HG03025 (cell line): ENCODE data around the gene RAMAC.
"Not testable (repeated sequence)": the region's sequence is repeated elsewhere in the genome, so short reads cannot be mapped to it uniquely, and the experiment has no call there.

ENCODE experiments used
- ATAC-seq: cut with Tn5 transposase; IDR thresholded peaks from one replicate; pipeline ENCODE4 v1.9.1; 2021; ENCODE audit warnings: mild to moderate bottlenecking, moderate library complexity; ENCODE audit not compliant: unreplicated experiment, low FRiP score

The RAMAC gene

GRCh38 chr15:82966671-82967071 lies 19.3 kb upstream of the RAMAC start:
- ATAC-seq: peak; percentile 55

DNA sequence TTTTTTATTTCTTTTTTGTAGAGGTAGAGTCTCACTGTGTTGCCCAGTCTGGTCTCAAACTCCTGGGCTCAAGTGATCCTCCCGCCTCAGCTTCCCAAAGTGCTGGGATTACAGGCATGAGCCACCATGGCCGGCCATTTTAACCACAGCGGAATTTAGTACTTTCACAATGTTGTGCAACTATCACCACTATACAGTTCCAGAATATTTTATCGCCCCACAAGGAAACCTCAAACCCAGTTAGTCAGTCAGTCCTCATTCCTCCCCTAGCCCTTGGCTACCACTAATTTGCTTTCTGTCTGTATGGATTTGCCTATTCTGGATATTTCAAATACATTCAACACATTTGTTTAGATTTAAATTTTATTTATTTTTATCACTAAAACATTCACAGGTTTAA lies 17.9 kb upstream of the RAMAC start:
- ATAC-seq: no peak

- ATAC-seq: no peak
Observed at GRCh38 chr15:82969353-82969752, 16.7 kb upstream of the RAMAC start.

DNA sequence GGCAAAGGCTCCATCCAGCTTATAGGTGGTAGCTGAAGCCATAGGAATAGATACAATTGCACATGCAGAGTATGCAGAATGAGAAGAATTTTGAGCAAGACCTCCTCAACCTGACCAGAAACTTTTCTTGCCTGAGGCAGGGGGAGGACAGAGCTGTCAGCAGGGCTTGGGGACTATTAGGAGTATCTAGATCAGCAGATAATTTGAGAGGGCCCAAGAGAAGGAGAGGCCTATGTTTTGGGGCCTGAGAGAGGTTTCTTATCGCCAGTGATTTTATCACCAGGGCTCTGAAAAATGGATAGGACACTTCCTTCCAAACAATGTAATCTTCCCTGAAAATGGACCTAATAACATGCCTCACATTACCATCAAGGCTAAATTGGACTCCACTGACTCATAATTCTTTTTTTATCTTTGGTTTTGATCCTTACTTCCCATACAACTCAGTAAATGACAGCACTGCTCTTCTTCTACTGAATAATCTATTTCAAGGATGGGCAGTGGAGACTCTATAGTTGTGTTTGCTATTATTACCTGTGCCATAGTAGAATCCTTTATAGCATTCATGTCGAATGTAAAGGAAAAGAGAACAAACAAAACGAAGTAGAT lies 15.8 kb upstream of the RAMAC start:
- no peak for ATAC-seq

DNA sequence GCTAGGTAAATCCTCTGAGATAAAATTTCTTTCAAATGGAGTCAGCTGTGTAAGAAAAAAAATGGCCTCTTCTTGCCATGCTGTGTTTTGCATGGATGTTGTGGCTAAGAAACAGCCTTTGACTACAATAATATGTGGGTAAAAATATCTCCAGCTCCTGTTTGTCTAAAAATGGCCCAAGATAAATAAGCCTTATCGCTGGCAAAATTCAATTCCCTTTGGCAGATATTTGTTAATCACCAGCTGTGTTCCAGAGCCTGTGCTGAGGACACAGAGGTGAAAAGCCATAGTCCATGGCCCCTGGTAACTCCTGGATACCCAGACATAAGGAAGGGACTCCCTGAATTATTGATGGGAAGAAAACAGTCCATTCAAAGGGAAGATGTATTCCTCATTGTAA lies 15.3 kb upstream of the RAMAC start:
- ATAC-seq: no peak

- no peak for ATAC-seq
Observed at GRCh38 chr15:82971218-82971984, 14.6 kb upstream of the RAMAC start.

GRCh38 chr15:82972990-82973389 lies 13.0 kb upstream of the RAMAC start:
- no peak for ATAC-seq

DNA sequence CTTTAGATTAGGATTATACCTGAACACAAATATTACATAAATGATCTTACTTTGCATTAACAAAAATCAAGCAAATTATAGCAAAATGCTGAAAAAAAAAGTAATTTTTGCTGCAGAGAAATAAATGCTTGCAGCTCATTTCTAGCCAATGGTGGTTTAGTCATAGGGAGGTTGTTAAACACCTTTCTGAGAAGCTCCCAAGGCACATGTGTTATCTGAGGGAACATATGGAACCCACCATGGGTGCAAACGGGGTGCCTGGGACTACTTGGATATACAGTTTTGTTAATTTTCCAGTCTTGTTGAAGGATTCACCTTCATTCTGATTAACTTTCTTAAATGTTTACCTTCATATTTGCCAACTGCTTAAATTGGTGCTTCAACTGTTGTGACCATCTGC lies 8.9 kb upstream of the RAMAC start:
- no peak for ATAC-seq

DNA sequence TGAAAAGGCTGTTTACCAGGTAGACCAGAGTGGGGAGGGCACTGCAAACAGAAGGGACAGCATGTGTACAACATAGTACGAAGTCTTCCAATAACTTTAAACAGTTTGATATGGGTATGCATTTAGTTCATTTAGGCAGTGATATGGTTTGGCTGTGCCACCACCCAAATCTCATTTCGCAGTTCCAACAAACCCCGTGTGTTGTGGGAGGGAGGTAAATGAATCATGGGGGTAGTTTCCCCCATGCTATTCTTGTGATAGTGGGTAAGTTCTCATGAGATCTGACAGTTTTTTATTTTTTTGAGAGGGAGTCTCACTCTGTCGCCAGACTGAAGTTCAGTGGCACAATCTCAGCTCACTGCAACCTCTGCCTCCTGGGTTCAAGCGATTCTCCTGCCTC lies 7.6 kb upstream of the RAMAC start:
- ATAC-seq: no peak

DNA sequence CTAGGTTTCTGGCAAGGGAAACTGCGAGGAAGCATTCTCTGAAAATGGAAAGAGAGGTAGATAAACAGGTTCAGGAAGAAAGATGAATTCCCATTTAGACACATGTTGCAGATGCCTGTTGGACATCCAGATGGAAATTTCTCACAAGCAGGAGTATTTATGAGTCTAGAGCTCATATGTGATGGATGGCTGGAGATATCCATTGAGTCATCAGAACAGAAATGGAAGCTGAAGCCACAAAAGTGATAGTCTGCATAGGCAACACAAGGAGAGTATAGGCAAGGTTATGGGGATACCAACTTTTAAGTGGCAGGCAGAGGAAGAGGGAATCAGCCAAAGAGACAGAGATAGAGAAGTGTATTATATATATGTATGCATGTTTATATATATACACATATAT lies 6.3 kb upstream of the RAMAC start:
- ATAC-seq: no peak

DNA sequence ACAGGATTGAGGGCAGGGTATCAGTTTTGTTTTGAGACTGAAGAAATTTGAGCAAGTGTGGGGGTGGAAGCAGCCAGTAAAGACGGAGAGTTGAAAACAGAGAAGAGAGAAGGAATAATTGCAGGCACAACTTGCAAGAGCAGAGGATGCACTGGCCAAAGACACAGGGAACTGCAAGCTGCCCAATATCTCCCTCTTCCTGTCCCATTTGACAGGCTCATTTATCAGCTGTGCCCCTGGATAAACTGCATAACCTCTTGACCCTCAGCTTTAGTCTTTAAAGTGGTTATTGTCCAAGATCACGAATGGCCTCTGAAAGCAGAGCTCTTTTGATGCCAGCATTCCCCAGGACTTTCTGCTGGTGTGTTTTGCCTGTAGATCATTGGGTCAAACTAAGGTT lies 5.0 kb upstream of the RAMAC start:
- no peak for ATAC-seq

GRCh38 chr15:82986442-82986780 lies 401 bp downstream of the RAMAC start:
- ATAC-seq: peak; percentile 19

GRCh38 chr15:82992436-82992998 lies 6.5 kb downstream of the RAMAC start:
- ATAC-seq: no peak

DNA sequence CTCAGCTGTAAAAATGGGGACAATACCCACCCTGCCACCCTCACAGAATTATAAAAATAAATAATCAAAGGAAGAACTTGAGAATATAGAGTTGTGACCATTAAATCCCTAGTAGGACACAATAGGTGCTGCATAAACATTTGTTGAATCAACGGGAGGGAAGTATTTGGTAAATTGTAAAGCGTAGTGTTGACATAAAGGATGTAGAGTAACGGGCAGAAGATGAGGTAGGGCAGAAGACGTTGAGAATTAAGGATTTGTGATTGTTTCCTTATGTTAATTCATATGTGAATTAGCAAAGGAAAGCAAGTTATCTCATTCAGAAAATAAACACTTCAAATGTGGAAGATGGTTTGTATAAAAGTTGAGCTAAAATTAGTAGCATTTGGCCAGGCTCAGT lies 7.1 kb downstream of the RAMAC start:
- ATAC-seq: no peak

GRCh38 chr15:82995076-82995475 lies 9.1 kb downstream of the RAMAC start:
- ATAC-seq: no peak

GRCh38 chr15:82995938-82996337 lies 9.9 kb downstream of the RAMAC start:
- ATAC-seq: no peak

DNA sequence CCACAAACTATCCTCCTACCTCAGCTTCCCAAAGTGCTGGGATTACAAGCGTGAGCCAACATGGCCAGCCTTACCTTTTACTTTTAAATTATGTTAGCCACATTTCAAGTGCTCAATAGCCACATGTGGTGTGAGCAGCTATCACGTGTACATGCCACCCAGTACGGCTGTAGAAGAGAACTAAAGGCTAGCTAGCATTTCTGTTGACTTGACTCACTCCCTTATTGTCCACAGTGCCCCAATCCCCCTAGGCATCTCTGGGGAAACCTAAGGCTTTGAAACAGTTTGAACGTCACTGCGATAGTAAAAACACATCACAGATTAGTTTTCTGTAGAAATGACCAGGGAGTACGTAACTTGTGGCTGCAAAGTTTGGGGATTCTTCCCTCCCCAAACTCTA lies 13.4 kb downstream of the RAMAC start:
- ATAC-seq: no peak

- ATAC-seq: no peak
Observed at GRCh38 chr15:82999905-83000671, 14.1 kb downstream of the RAMAC start.

DNA sequence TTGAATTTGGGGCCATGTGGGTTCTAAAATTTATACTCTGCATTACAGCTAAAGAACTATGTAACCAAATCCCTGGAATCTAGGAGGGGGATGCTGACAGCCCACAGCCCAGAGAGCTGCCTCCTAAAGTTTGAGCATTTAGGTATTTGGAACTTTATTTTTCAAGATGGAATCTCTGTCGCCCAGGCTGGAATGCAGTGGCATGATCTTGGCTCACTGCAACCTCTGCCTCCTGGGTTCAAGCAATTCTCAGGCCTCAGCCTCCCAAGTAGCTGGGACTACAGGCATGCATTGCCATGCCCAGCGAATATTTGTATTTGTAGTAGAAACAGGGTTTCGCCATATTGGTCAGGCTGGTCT lies 14.6 kb downstream of the RAMAC start:
- not testable (repeated sequence) for ATAC-seq

GRCh38 chr15:83010709-83011270 lies 24.8 kb downstream of the RAMAC start:
- peak; percentile 52 for ATAC-seq
